Neural cell (in vitro differentiated cells): Measurements from ENCODE around the gene TBL1X.

Source experiments
- EZH2 ChIP-seq: fragments of 200-600, 300-800 bp; shearing (Covaris generic), sonication (generic); IDR thresholded peaks from 2 replicates; pipeline ENCODE4 v1.6.1; 2014; ENCODE audit warnings: antibody characterized with exemption, low read length, borderline replicate concordance, mild to moderate bottlenecking; ENCODE audit not compliant: insufficient read depth, poor library complexity, severe bottlenecking
- RAD21 ChIP-seq: fragments of 450-650 bp; conservative IDR thresholded peaks from 2 replicates; pipeline ENCODE4 v1.6.1; 2014; ENCODE audit warnings: antibody characterized with exemption, mild to moderate bottlenecking, moderate library complexity
- TAF1 ChIP-seq: IDR thresholded peaks from 2 replicates; pipeline ENCODE4 v1.6.1; 2012; ENCODE audit warnings: low read depth
- TF ChIP-seq, protein P1 (sequence below): fragments of 450-650 bp; IDR thresholded peaks from 2 replicates; pipeline ENCODE4 v1.5.1; 2014; ENCODE audit warnings: antibody characterized with exemption, mild to moderate bottlenecking, moderate library complexity; ENCODE audit not compliant: poor library complexity, severe bottlenecking
- TF ChIP-seq, protein P2 (sequence below): IDR thresholded peaks from 2 replicates; pipeline ENCODE4 v1.6.1; 2012; ENCODE audit warnings: borderline replicate concordance

DNA sequence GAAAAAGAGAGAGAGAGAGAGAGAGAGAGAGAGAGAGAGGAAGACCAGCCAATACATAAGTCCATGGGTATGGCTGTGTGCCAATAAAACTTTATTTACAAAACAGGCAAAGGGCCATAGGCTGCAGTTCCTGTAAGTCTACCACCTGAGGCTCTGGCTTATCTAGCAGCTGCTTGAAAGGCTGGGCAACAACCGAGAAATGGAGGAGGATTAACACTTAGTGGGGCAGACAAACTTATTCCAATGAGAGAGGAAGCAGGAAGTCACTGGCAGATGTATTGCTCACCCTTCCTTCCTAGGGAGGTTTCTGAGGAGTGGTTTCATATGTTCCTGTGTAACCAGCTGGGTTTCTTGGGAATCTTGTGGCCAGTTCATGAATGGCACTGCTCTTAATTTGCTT lies 305.5 kb downstream of the TBL1X start:
- no peak for TF ChIP-seq TAF1
- no peak for TF ChIP-seq EZH2
- no peak for TF ChIP-seq RAD21
- TF ChIP-seq, protein P1, sequence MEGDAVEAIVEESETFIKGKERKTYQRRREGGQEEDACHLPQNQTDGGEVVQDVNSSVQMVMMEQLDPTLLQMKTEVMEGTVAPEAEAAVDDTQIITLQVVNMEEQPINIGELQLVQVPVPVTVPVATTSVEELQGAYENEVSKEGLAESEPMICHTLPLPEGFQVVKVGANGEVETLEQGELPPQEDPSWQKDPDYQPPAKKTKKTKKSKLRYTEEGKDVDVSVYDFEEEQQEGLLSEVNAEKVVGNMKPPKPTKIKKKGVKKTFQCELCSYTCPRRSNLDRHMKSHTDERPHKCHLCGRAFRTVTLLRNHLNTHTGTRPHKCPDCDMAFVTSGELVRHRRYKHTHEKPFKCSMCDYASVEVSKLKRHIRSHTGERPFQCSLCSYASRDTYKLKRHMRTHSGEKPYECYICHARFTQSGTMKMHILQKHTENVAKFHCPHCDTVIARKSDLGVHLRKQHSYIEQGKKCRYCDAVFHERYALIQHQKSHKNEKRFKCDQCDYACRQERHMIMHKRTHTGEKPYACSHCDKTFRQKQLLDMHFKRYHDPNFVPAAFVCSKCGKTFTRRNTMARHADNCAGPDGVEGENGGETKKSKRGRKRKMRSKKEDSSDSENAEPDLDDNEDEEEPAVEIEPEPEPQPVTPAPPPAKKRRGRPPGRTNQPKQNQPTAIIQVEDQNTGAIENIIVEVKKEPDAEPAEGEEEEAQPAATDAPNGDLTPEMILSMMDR: no peak
- TF ChIP-seq, protein P2, sequence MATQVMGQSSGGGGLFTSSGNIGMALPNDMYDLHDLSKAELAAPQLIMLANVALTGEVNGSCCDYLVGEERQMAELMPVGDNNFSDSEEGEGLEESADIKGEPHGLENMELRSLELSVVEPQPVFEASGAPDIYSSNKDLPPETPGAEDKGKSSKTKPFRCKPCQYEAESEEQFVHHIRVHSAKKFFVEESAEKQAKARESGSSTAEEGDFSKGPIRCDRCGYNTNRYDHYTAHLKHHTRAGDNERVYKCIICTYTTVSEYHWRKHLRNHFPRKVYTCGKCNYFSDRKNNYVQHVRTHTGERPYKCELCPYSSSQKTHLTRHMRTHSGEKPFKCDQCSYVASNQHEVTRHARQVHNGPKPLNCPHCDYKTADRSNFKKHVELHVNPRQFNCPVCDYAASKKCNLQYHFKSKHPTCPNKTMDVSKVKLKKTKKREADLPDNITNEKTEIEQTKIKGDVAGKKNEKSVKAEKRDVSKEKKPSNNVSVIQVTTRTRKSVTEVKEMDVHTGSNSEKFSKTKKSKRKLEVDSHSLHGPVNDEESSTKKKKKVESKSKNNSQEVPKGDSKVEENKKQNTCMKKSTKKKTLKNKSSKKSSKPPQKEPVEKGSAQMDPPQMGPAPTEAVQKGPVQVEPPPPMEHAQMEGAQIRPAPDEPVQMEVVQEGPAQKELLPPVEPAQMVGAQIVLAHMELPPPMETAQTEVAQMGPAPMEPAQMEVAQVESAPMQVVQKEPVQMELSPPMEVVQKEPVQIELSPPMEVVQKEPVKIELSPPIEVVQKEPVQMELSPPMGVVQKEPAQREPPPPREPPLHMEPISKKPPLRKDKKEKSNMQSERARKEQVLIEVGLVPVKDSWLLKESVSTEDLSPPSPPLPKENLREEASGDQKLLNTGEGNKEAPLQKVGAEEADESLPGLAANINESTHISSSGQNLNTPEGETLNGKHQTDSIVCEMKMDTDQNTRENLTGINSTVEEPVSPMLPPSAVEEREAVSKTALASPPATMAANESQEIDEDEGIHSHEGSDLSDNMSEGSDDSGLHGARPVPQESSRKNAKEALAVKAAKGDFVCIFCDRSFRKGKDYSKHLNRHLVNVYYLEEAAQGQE: no peak
